ENCODE measurements around the gene HEXIM2.

- TF ChIP-seq, protein P1, sequence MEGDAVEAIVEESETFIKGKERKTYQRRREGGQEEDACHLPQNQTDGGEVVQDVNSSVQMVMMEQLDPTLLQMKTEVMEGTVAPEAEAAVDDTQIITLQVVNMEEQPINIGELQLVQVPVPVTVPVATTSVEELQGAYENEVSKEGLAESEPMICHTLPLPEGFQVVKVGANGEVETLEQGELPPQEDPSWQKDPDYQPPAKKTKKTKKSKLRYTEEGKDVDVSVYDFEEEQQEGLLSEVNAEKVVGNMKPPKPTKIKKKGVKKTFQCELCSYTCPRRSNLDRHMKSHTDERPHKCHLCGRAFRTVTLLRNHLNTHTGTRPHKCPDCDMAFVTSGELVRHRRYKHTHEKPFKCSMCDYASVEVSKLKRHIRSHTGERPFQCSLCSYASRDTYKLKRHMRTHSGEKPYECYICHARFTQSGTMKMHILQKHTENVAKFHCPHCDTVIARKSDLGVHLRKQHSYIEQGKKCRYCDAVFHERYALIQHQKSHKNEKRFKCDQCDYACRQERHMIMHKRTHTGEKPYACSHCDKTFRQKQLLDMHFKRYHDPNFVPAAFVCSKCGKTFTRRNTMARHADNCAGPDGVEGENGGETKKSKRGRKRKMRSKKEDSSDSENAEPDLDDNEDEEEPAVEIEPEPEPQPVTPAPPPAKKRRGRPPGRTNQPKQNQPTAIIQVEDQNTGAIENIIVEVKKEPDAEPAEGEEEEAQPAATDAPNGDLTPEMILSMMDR (IDR thresholded peaks at IDR 0.05 in 2 of 3, conservative IDR thresholded peaks at IDR 0.05 in 1 of 3; ENCODE audit: borderline replicate concordance in 1 of 3, insufficient read depth in 1 of 3, low read depth in 2 of 3, low read length in 2 of 3), result no peak
- TF ChIP-seq SP1 (IDR thresholded peaks at IDR 0.05; ENCODE audit: low read depth), result no peak
- no peak for TF ChIP-seq EZH2 (IDR thresholded peaks at IDR 0.05)
- no peak for TF ChIP-seq POLR2A (IDR thresholded peaks at IDR 0.05; ENCODE audit: borderline replicate concordance, extremely low read depth, insufficient read depth, insufficient read length)
- no peak for TF ChIP-seq ZNF274 (IDR thresholded peaks at IDR 0.05; ENCODE audit: low read depth, low read length)
- no peak for TF ChIP-seq CBX3 (IDR thresholded peaks at IDR 0.05; ENCODE audit: low read depth)
- TF ChIP-seq, protein P2, sequence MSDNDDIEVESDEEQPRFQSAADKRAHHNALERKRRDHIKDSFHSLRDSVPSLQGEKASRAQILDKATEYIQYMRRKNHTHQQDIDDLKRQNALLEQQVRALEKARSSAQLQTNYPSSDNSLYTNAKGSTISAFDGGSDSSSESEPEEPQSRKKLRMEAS (IDR thresholded peaks at IDR 0.05), result no peak
- TF ChIP-seq EZH2phosphoT487 (IDR thresholded peaks at IDR 0.05; ENCODE audit: borderline replicate concordance), result no peak
- TF ChIP-seq SIN3A (IDR thresholded peaks at IDR 0.05; ENCODE audit: low read depth), result no peak
- no peak for TF ChIP-seq ELF1 (IDR thresholded peaks at IDR 0.05; ENCODE audit: borderline replicate concordance, low read depth)
- TF ChIP-seq SRF (IDR thresholded peaks at IDR 0.05; ENCODE audit: low read depth), result no peak
- TF ChIP-seq, protein P3, sequence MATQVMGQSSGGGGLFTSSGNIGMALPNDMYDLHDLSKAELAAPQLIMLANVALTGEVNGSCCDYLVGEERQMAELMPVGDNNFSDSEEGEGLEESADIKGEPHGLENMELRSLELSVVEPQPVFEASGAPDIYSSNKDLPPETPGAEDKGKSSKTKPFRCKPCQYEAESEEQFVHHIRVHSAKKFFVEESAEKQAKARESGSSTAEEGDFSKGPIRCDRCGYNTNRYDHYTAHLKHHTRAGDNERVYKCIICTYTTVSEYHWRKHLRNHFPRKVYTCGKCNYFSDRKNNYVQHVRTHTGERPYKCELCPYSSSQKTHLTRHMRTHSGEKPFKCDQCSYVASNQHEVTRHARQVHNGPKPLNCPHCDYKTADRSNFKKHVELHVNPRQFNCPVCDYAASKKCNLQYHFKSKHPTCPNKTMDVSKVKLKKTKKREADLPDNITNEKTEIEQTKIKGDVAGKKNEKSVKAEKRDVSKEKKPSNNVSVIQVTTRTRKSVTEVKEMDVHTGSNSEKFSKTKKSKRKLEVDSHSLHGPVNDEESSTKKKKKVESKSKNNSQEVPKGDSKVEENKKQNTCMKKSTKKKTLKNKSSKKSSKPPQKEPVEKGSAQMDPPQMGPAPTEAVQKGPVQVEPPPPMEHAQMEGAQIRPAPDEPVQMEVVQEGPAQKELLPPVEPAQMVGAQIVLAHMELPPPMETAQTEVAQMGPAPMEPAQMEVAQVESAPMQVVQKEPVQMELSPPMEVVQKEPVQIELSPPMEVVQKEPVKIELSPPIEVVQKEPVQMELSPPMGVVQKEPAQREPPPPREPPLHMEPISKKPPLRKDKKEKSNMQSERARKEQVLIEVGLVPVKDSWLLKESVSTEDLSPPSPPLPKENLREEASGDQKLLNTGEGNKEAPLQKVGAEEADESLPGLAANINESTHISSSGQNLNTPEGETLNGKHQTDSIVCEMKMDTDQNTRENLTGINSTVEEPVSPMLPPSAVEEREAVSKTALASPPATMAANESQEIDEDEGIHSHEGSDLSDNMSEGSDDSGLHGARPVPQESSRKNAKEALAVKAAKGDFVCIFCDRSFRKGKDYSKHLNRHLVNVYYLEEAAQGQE (IDR thresholded peaks at IDR 0.05; ENCODE audit: low read depth), result no peak
Observed at GRCh38 chr17:45119964-45120363, 41.7 kb upstream of the HEXIM2 start.

Data from HCT116 (cell line).